H9 (cell line): Measurements from ENCODE around the gene DTNA. TPM values are rescaled to one million over a fixed set of nuclear protein-coding genes. Genes with fewer than 3 reads are reported as not detected.
A peak's percentile ranks its signal among the peaks of the same experiment; 100 is the strongest.

Experiments used
- DNase-seq: peaks from one replicate; pipeline ENCODE4 v3.0.0-alpha.2; 2017
- H2AFZ ChIP-seq: one replicate; pipeline ENCODE4 v1.6.1; 2013; ENCODE audit warnings: mild to moderate bottlenecking, low read length, control low read depth, moderate library complexity
- H2AK5ac ChIP-seq: 2 replicates; pipeline ENCODE4 v1.6.1; 2013; ENCODE audit warnings: low read length, control low read depth, mixed read lengths; ENCODE audit not compliant: insufficient read length
- H2BK120ac ChIP-seq: one replicate; pipeline ENCODE4 v1.6.1; 2013; ENCODE audit warnings: low read depth, mild to moderate bottlenecking, low read length, control low read depth, inconsistent platforms; ENCODE audit not compliant: poor library complexity, severe bottlenecking
- H2BK12ac ChIP-seq: 2 replicates; pipeline ENCODE4 v1.6.1; 2013; ENCODE audit warnings: low read length, control low read depth, mixed read lengths, low read depth; ENCODE audit not compliant: insufficient read length
- H2BK15ac ChIP-seq: 2 replicates; pipeline ENCODE4 v1.6.1; 2013; ENCODE audit warnings: low read depth, low read length, control low read depth
- H2BK20ac ChIP-seq: one replicate; pipeline ENCODE4 v1.6.1; 2013; ENCODE audit warnings: low read depth, mild to moderate bottlenecking, low read length, control low read depth, inconsistent platforms; ENCODE audit not compliant: poor library complexity, severe bottlenecking
- H2BK5ac ChIP-seq: 2 replicates; pipeline ENCODE4 v1.6.1; 2013; ENCODE audit warnings: low read length, control low read depth, mixed read lengths; ENCODE audit not compliant: insufficient read length
- H3K14ac ChIP-seq: 2 replicates; pipeline ENCODE4 v1.6.1; 2013; ENCODE audit warnings: low read length, control low read depth; ENCODE audit not compliant: insufficient read depth
- H3K18ac ChIP-seq: 2 replicates; pipeline ENCODE4 v1.6.1; 2013; ENCODE audit warnings: low read depth, mild to moderate bottlenecking, mixed read lengths, low read length, control low read depth; ENCODE audit not compliant: insufficient read length
- H3K23ac ChIP-seq: 2 replicates; pipeline ENCODE4 v1.6.1; 2013; ENCODE audit warnings: low read length, control low read depth, mixed read lengths, low read depth; ENCODE audit not compliant: insufficient read length
- H3K23me2 ChIP-seq: 2 replicates; pipeline ENCODE4 v1.6.1; 2013; ENCODE audit warnings: low read depth, mild to moderate bottlenecking, mixed read lengths, low read length, control low read depth; ENCODE audit not compliant: insufficient read length, poor library complexity, severe bottlenecking
- H3K27ac ChIP-seq: 2 replicates; pipeline ENCODE4 v1.5.1; 2013; ENCODE audit warnings: low read length, control low read depth, mixed read lengths, low read depth; ENCODE audit not compliant: insufficient read length
- H3K27me3 ChIP-seq: 2 replicates; pipeline ENCODE4 v1.6.1; 2013; ENCODE audit warnings: low read length, control low read depth, inconsistent platforms; ENCODE audit not compliant: insufficient read depth
- H3K4ac ChIP-seq: 2 replicates; pipeline ENCODE4 v1.6.1; 2013; ENCODE audit warnings: low read depth, mild to moderate bottlenecking, control low read depth, inconsistent platforms, low read length, moderate library complexity
- H3K4me1 ChIP-seq: 2 replicates; pipeline ENCODE4 v1.6.1; 2013; ENCODE audit warnings: low read length, control low read depth, inconsistent platforms; ENCODE audit not compliant: insufficient read depth
- H3K4me2 ChIP-seq: 2 replicates; pipeline ENCODE4 v1.6.1; 2013; ENCODE audit warnings: low read length, control low read depth, mixed read lengths; ENCODE audit not compliant: insufficient read length, insufficient read depth
- H3K56ac ChIP-seq: 2 replicates; pipeline ENCODE4 v1.6.1; 2013; ENCODE audit warnings: low read depth, mild to moderate bottlenecking, mixed read lengths, low read length, control low read depth; ENCODE audit not compliant: insufficient read length
- H3K79me1 ChIP-seq: 2 replicates; pipeline ENCODE4 v1.6.1; 2013; ENCODE audit warnings: low read depth, mild to moderate bottlenecking, moderate library complexity, low read length, control low read depth, inconsistent platforms; ENCODE audit not compliant: insufficient read depth, poor library complexity, severe bottlenecking
- H3K79me2 ChIP-seq: 2 replicates; pipeline ENCODE4 v1.6.1; 2013; ENCODE audit warnings: low read length, control low read depth, inconsistent platforms; ENCODE audit not compliant: insufficient read depth
- H3K9ac ChIP-seq: 2 replicates; pipeline ENCODE4 v1.6.1; 2013; ENCODE audit warnings: low read length, control low read depth, mixed read lengths; ENCODE audit not compliant: insufficient read length; ENCODE audit errors: extremely low read depth
- H3K9me3 ChIP-seq: one replicate; pipeline ENCODE4 v1.6.1; 2013; ENCODE audit warnings: low read depth, low read length, inconsistent platforms; ENCODE audit not compliant: control insufficient read depth
- H3T11ph ChIP-seq: one replicate; pipeline ENCODE4 v1.6.1; 2013; ENCODE audit warnings: mild to moderate bottlenecking, low read length, control low read depth, inconsistent platforms
- H4K20me1 ChIP-seq: one replicate; pipeline ENCODE4 v1.6.1; 2013; ENCODE audit not compliant: control insufficient read depth, insufficient read length, insufficient read depth
- H4K5ac ChIP-seq: 2 replicates; pipeline ENCODE4 v1.6.1; 2013; ENCODE audit warnings: low read depth, mild to moderate bottlenecking, mixed read lengths, low read length, control low read depth; ENCODE audit not compliant: insufficient read length
- H4K8ac ChIP-seq: replicated peaks from 2 replicates; pipeline ENCODE4 v1.6.1; 2013; ENCODE audit warnings: low read length, control low read depth, mixed read lengths, low read depth; ENCODE audit not compliant: insufficient read length
- H4K91ac ChIP-seq: 2 replicates; pipeline ENCODE4 v1.6.1; 2013; ENCODE audit warnings: low read depth, mild to moderate bottlenecking, moderate library complexity, mixed read lengths, low read length, control low read depth; ENCODE audit not compliant: insufficient read length
- H3K27ac Mint-ChIP-seq, 3 experiments: 2 replicates in 2 of 3; 3 replicates in 1 of 3; pipeline ENCODE4 v1.8.0; 2020 to 2021; ENCODE audit warnings: mixed read lengths in 3 of 3, mild to moderate bottlenecking in 1 of 3, moderate library complexity in 1 of 3
- H3K27me3 Mint-ChIP-seq: 2 replicates; pipeline ENCODE4 v1.8.0; 2021; ENCODE audit warnings: low read depth, mild to moderate bottlenecking, moderate library complexity, mixed read lengths
- H3K36me3 Mint-ChIP-seq, 3 experiments: 2 replicates in 2 of 3; 3 replicates in 1 of 3; pipeline ENCODE4 v1.8.0; 2020 to 2021; ENCODE audit warnings: low read depth in 3 of 3, mixed read lengths in 3 of 3; ENCODE audit not compliant: insufficient read depth in 1 of 3
- H3K4me1 Mint-ChIP-seq, 2 experiments: 2 replicates each; pipeline ENCODE4 v1.8.0; 2020; ENCODE audit warnings: mixed read lengths in 2 of 2
- H3K4me3 Mint-ChIP-seq, 2 experiments: 2 replicates in 1 of 2; 3 replicates in 1 of 2; pipeline ENCODE4 v1.8.0; 2020 to 2021; ENCODE audit warnings: mild to moderate bottlenecking in 2 of 2, mixed read lengths in 2 of 2, moderate library complexity in 1 of 2
- H3K9me3 Mint-ChIP-seq, 2 experiments: 2 replicates in 1 of 2; 3 replicates in 1 of 2; pipeline ENCODE4 v1.8.0; 2020; ENCODE audit warnings: mild to moderate bottlenecking in 2 of 2, mixed read lengths in 2 of 2, moderate library complexity in 1 of 2
- WGBS: extraction: QIAGEN DNeasy Blood & Tissue Kit; methylation state at CpG from one replicate; pipeline ENCODE4 v1.1.7; 2013; ENCODE audit warnings: missing lambda C conversion rate, low lambda C conversion rate, mixed read lengths; ENCODE audit not compliant: insufficient read length; ENCODE audit errors: extremely low coverage; 5-methylcytosine and 5-hydroxymethylcytosine counted together
- total RNA-seq: library from RNA; stranded (reverse); gene quantifications from 2 replicates; pipeline ENCODE4 v1.2.1, GENCODE V29; 2021
- TF ChIP-seq, protein P1 (sequence below): fragments of 200-600 bp; sonication (generic); conservative IDR thresholded peaks from 3 replicates; pipeline ENCODE4 v1.8.0; 2021; ENCODE audit warnings: antibody characterized with exemption, mild to moderate bottlenecking

The DTNA gene
- total RNA-seq, 1 experiment from 2014 or later, result 25.5 TPM

DNA sequence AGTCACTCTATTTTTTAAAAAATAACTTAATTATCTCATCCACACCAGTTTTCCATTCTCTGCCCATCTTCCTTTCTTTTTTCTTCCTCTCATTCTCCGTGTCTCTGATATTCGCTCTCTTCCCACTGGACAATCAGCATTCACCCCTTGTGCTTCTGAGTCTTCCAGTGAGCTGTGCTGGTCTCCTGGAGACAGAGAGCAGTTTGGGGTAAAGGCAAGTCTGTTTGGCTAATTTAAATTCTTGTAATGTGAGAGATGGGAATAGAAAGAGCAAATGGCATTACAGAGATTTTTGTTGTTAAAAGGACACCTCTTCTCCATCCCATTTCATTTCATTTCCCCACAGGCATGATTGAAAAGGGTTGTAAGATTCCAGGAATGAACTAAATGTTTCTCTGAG, 107.5 kb downstream of the DTNA start:
- H4K5ac ChIP-seq, result no peak overlapping the region
- H4K8ac ChIP-seq, result no peak overlapping the region
- no peaks in the 10 kb centered on the region for H3K9me3 Mint-ChIP-seq
- peaks cover 6 to 10% of the 10 kb centered on the region in 2 experiments for H3K4me1 Mint-ChIP-seq
- no peak overlapping the region for H3K9ac ChIP-seq
- H3K23me2 ChIP-seq, result no peaks in the 10 kb centered on the region
- no peak overlapping the region for H2BK120ac ChIP-seq
- no CpG with 5 or more reads among the region's 2 CpGs for whole genome bisulfite sequencing
- H3K18ac ChIP-seq, result no peak overlapping the region
- no peak overlapping the region for H4K91ac ChIP-seq
- H2BK12ac ChIP-seq, result no peak overlapping the region
- no peak overlapping the region for H3K4ac ChIP-seq
- H3K27me3 ChIP-seq, result no peaks in the 10 kb centered on the region
- H2AK5ac ChIP-seq, result no peak overlapping the region
- peak overlapping the region in 2 of 3 experiments; percentile 15 to 46; a peak in 3 of 7 replicates for H3K27ac Mint-ChIP-seq
- H4K20me1 ChIP-seq, result no peaks in the 10 kb centered on the region
- H3K23ac ChIP-seq, result no peak overlapping the region
- no peak overlapping the region for H3K4me2 ChIP-seq
- peaks cover 0 to 4% (median 0%) of the 10 kb centered on the region in 3 experiments; a peak in 1 of 7 replicates for H3K36me3 Mint-ChIP-seq
- no peaks in the 10 kb centered on the region for H3K9me3 ChIP-seq
- H2AFZ ChIP-seq, result no peak overlapping the region
- no peaks in the 10 kb centered on the region for H3K79me1 ChIP-seq
- H3K27me3 Mint-ChIP-seq, result no peaks in the 10 kb centered on the region; the same call in 1 of the 2 replicates
- H3K56ac ChIP-seq, result no peak overlapping the region
- H3T11ph ChIP-seq, result no peak overlapping the region
- H3K79me2 ChIP-seq, result no peaks in the 10 kb centered on the region
- H2BK5ac ChIP-seq, result no peak overlapping the region
- no peak overlapping the region for H3K4me3 Mint-ChIP-seq
- no peak overlapping the region for H3K14ac ChIP-seq
- no peak for DNase-seq
- TF ChIP-seq, protein P1, sequence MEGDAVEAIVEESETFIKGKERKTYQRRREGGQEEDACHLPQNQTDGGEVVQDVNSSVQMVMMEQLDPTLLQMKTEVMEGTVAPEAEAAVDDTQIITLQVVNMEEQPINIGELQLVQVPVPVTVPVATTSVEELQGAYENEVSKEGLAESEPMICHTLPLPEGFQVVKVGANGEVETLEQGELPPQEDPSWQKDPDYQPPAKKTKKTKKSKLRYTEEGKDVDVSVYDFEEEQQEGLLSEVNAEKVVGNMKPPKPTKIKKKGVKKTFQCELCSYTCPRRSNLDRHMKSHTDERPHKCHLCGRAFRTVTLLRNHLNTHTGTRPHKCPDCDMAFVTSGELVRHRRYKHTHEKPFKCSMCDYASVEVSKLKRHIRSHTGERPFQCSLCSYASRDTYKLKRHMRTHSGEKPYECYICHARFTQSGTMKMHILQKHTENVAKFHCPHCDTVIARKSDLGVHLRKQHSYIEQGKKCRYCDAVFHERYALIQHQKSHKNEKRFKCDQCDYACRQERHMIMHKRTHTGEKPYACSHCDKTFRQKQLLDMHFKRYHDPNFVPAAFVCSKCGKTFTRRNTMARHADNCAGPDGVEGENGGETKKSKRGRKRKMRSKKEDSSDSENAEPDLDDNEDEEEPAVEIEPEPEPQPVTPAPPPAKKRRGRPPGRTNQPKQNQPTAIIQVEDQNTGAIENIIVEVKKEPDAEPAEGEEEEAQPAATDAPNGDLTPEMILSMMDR, result no peak
- no peak overlapping the region for H3K27ac ChIP-seq
- H2BK15ac ChIP-seq, result no peak overlapping the region
- H2BK20ac ChIP-seq, result no peak overlapping the region
- no peaks in the 10 kb centered on the region for H3K4me1 ChIP-seq
